Panc1 (cell line): ENCODE data around the gene PCYT2.

ENCODE experiments used
- POLR2AphosphoS5 ChIP-seq: IDR thresholded peaks from 2 replicates; pipeline ENCODE4 v1.6.1; 2012; ENCODE audit warnings: mild to moderate bottlenecking, low read depth, low read length, moderate library complexity
- TF ChIP-seq, protein P1 (sequence below): fragments of 450-650 bp; IDR thresholded peaks from 2 replicates; pipeline ENCODE4 v1.5.1; 2017; ENCODE audit warnings: mild to moderate bottlenecking

DNA sequence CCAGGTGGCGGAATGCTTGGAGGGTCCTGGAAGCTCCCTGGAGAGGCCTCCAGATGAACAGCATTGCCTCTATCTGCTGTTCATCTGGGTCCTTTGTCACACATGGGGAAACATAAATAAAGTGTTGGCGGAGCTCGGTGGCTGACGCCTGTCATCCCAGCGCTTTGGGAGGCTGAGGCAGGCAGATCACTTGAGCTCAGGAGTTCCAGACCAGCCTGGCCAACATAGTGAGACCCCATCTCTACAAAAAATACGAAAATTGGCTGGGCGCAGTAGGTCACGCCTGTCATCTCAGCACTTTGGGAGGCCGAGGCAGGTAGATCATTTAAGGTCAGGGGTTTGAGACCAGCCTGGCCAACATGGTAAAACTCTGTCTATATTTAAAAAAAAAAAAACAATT, 33.7 kb upstream of the PCYT2 start:
- TF ChIP-seq POLR2AphosphoS5: no peak
- TF ChIP-seq, protein P1, sequence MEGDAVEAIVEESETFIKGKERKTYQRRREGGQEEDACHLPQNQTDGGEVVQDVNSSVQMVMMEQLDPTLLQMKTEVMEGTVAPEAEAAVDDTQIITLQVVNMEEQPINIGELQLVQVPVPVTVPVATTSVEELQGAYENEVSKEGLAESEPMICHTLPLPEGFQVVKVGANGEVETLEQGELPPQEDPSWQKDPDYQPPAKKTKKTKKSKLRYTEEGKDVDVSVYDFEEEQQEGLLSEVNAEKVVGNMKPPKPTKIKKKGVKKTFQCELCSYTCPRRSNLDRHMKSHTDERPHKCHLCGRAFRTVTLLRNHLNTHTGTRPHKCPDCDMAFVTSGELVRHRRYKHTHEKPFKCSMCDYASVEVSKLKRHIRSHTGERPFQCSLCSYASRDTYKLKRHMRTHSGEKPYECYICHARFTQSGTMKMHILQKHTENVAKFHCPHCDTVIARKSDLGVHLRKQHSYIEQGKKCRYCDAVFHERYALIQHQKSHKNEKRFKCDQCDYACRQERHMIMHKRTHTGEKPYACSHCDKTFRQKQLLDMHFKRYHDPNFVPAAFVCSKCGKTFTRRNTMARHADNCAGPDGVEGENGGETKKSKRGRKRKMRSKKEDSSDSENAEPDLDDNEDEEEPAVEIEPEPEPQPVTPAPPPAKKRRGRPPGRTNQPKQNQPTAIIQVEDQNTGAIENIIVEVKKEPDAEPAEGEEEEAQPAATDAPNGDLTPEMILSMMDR: no peak
